WTC11 (cell line): ENCODE measurements around the gene KCNIP4.

Experiments used
- CREB1 ChIP-seq: sonication (generic); formaldehyde crosslinking; IDR thresholded peaks from 2 replicates; pipeline ENCODE4 v1.8.0; 2023; ENCODE audit warnings: mild to moderate bottlenecking, missing genetic modification reagents
- FOXJ3 ChIP-seq: sonication (generic); formaldehyde crosslinking; IDR thresholded peaks from 2 replicates; pipeline ENCODE4 v1.9.0; 2021; ENCODE audit warnings: missing genetic modification reagents, mild to moderate bottlenecking, borderline replicate concordance
- JUN ChIP-seq: sonication (generic); formaldehyde crosslinking; IDR thresholded peaks from 2 replicates; pipeline ENCODE4 v1.8.0; 2023; ENCODE audit warnings: mild to moderate bottlenecking, missing genetic modification reagents
- ZNF263 ChIP-seq: sonication (generic); formaldehyde crosslinking; IDR thresholded peaks from 2 replicates; pipeline ENCODE4 v1.8.1; 2022; ENCODE audit warnings: low read depth, mild to moderate bottlenecking, moderate library complexity, missing genetic modification reagents
- TF ChIP-seq, protein P1 (sequence below): sonication (generic); formaldehyde crosslinking; conservative IDR thresholded peaks from 2 replicates; pipeline ENCODE4 v1.8.1; 2022; ENCODE audit warnings: mild to moderate bottlenecking, missing genetic modification reagents
- TF ChIP-seq, protein P2 (sequence below): fragments of 200-600 bp; IDR thresholded peaks from 2 replicates; pipeline ENCODE4 v1.8.0; 2022; ENCODE audit warnings: antibody characterized with exemption
- TF ChIP-seq, protein P3 (sequence below): fragments of 250-450 bp; sonication (Bioruptor Pico); IDR thresholded peaks from 2 replicates; pipeline ENCODE4 v1.9.0; 2021; ENCODE audit warnings: moderate library complexity, mild to moderate bottlenecking, inconsistent platforms, borderline replicate concordance

DNA sequence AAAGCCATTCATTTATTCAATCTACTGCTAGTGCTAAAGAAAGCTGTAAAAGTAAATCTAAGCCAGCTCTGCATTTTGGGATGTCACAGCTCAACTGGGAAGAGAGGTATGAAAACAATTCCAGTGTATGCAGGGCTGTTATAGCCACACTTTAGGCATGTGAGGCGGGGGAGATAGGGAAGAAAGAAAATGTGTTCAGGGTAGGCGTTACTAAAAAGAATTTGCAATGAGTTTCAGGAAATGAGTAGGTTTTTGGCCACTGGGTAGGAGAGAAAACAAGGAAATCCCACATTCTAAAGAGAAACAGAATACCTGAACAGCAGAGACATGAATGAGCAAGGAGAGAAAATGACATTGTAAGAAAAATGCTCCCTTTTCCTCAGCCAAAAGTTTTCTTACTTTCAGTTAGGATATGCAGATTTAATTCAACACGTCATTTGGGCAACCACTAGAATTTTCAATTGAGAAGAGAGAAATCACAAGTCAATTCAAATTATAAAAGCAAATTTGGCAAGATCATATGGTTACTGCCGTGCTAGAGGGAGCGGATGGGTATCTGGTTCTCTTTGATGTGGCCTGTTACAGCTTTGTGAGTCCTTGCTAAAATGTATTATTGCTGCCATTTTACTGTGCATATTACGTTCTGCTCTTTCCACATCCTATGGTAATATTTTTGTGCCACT, 226.3 kb downstream of the KCNIP4 start:
- TF ChIP-seq, protein P1, sequence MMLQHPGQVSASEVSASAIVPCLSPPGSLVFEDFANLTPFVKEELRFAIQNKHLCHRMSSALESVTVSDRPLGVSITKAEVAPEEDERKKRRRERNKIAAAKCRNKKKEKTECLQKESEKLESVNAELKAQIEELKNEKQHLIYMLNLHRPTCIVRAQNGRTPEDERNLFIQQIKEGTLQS: no peak
- TF ChIP-seq, protein P2, sequence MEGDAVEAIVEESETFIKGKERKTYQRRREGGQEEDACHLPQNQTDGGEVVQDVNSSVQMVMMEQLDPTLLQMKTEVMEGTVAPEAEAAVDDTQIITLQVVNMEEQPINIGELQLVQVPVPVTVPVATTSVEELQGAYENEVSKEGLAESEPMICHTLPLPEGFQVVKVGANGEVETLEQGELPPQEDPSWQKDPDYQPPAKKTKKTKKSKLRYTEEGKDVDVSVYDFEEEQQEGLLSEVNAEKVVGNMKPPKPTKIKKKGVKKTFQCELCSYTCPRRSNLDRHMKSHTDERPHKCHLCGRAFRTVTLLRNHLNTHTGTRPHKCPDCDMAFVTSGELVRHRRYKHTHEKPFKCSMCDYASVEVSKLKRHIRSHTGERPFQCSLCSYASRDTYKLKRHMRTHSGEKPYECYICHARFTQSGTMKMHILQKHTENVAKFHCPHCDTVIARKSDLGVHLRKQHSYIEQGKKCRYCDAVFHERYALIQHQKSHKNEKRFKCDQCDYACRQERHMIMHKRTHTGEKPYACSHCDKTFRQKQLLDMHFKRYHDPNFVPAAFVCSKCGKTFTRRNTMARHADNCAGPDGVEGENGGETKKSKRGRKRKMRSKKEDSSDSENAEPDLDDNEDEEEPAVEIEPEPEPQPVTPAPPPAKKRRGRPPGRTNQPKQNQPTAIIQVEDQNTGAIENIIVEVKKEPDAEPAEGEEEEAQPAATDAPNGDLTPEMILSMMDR: no peak
- TF ChIP-seq FOXJ3 (CRISPR knock-in tag) (no peak), CREB1 (CRISPR knock-in tag) (no peak), ZNF263 (CRISPR knock-in tag) (no peak), JUN (no peak)
- TF ChIP-seq, protein P3, sequence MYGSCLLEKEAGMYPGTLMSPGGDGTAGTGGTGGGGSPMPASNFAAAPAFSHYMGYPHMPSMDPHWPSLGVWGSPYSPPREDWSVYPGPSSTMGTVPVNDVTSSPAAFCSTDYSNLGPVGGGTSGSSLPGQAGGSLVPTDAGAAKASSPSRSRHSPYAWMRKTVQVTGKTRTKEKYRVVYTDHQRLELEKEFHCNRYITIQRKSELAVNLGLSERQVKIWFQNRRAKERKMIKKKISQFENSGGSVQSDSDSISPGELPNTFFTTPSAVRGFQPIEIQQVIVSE (CRISPR knock-in tag): no peak
